Activated CD4-positive, alpha-beta T cell treated with anti-CD3 and anti-CD28 coated beads for 4 hours (primary cell): Measurements from ENCODE around the gene KCNQ2.
A peak's percentile ranks its signal among the peaks of the same experiment; 100 is the strongest.

ENCODE experiments used
- DNase-seq, 2 donors: peaks; one replicate each; pipeline ENCODE4 v3.0.0-alpha.2; 2020

KCNQ2 gene

GRCh38 chr20:63399596-63400375 is 72.7 kb downstream of the KCNQ2 start:
- DNase-seq, result no peak

GRCh38 chr20:63398744-63399514 is 73.5 kb downstream of the KCNQ2 start:
- no peak for DNase-seq

- no peak for DNase-seq
Observed at GRCh38 chr20:63397946-63398450, 74.5 kb downstream of the KCNQ2 start.

GRCh38 chr20:63397155-63397843 is 75.2 kb downstream of the KCNQ2 start:
- DNase-seq, result no peak

- no peak for DNase-seq
Observed at GRCh38 chr20:63396300-63396699, 76.2 kb downstream of the KCNQ2 start.

- no peak for DNase-seq
Observed at GRCh38 chr20:63395723-63396122, 76.7 kb downstream of the KCNQ2 start.

- no peak for DNase-seq
Observed at GRCh38 chr20:63394920-63395455, 77.5 kb downstream of the KCNQ2 start.

GRCh38 chr20:63394069-63394919 is 78.2 kb downstream of the KCNQ2 start:
- no peak for DNase-seq

- no peak for DNase-seq
Observed at GRCh38 chr20:63393566-63393965, 78.9 kb downstream of the KCNQ2 start.

- no peak for DNase-seq
Observed at GRCh38 chr20:63392465-63393365, 79.7 kb downstream of the KCNQ2 start.

- no peak for DNase-seq
Observed at GRCh38 chr20:63387917-63388316, 84.5 kb downstream of the KCNQ2 start.

- no peak for DNase-seq
Observed at GRCh38 chr20:63387393-63387792, 85.1 kb downstream of the KCNQ2 start.

GRCh38 chr20:63386491-63386890 is 86.0 kb downstream of the KCNQ2 start:
- DNase-seq, result no peak

GRCh38 chr20:63385819-63386218 is 86.6 kb downstream of the KCNQ2 start:
- DNase-seq, result no peak

GRCh38 chr20:63384336-63384735 is 88.1 kb downstream of the KCNQ2 start:
- DNase-seq, result no peak

GRCh38 chr20:63383556-63383955 is 88.9 kb downstream of the KCNQ2 start:
- DNase-seq, result no peak

GRCh38 chr20:63382551-63383300 is 89.7 kb downstream of the KCNQ2 start:
- DNase-seq, result no peak

GRCh38 chr20:63381781-63382431 is 90.5 kb downstream of the KCNQ2 start:
- peak; percentile 28 to 31 for DNase-seq

- no peak for DNase-seq
Observed at GRCh38 chr20:63380346-63380870, 92.0 kb downstream of the KCNQ2 start.
